Mesenteric fat pad (tissue), 1 donor: ENCODE results near the gene CLOCK. TPM values are rescaled to one million over a fixed set of nuclear protein-coding genes. Genes with fewer than 3 reads are reported as not detected.

Experiments
- DNase-seq: peaks from one replicate; pipeline ENCODE4 v3.0.0-alpha.2; 2020; ENCODE audit warnings: low spot score
- total RNA-seq: library from RNA; stranded (reverse); fragmentation: NEBNext Ultra II Directional; extraction: Animal tissue kit (Norgen Biotek cat#: 25700); gene quantifications from one replicate; pipeline ENCODE4 v1.2.1, GENCODE V29; 2021
- donor health status: DM: yes; HTN: yes; CAD: no.

Gene CLOCK
- total RNA-seq, 1 donor from 2014 or later: 39.5 TPM

DNA sequence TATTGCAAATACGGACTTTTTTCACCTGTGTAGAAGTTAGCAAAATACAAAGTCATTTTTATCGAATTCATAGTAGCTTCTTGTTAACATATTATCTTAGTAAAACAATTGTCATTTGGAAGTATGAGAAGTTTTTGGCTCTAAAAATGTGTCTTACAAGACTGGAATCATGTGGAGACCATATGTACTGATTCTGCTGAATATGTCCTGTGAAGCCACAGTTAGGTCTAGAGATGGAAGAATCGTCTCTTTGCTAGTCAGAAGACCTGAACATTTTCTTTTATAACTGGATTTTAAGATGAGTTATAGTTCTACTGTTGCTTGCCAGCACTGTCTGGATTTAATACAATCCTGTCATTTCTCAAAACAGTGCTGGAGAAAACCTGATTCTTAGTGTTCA, 121.9 kb downstream of the CLOCK start:
- DNase-seq: no peak

DNA sequence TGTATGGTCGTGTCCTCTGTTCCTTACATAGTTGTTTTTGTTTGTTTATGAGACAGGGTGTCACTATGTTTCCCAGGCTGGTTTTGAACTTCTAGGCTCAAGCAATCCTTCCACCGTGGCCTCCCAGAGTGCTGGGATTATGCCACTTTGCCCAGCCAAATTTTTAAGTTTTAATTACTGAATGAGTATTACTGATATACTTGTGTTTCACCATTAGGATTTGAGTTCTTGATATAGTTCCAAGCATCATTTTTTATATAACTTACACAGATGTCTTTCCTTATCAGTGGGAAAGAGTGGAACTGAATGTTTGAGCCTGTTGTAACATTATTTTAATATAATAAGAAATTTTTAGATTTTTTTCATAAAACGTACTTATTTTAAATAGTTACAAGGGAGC, 130.5 kb downstream of the CLOCK start:
- DNase-seq: no peak

- no peak for DNase-seq
Observed at GRCh38 chr4:55411621-55412020, 135.1 kb downstream of the CLOCK start.

DNA sequence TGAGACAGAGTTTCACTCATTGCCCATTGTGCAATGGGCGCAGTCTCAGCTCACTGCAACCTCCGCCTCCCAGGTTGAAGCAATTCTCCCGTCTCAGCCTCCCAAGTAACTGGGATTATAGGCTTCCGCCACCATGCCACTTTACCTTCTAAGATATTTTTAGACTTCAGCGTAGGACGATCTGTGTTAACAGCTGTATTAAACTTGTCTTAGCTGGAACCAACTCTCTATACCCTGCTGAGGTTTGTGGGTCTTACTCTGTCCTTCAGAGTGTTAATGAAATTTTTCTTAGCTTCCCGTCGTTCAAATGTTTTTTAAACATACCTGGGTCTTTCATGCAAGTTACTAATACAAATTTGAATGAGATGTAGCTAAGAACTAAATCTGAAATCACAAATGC, 136.3 kb downstream of the CLOCK start:
- no peak for DNase-seq

DNA sequence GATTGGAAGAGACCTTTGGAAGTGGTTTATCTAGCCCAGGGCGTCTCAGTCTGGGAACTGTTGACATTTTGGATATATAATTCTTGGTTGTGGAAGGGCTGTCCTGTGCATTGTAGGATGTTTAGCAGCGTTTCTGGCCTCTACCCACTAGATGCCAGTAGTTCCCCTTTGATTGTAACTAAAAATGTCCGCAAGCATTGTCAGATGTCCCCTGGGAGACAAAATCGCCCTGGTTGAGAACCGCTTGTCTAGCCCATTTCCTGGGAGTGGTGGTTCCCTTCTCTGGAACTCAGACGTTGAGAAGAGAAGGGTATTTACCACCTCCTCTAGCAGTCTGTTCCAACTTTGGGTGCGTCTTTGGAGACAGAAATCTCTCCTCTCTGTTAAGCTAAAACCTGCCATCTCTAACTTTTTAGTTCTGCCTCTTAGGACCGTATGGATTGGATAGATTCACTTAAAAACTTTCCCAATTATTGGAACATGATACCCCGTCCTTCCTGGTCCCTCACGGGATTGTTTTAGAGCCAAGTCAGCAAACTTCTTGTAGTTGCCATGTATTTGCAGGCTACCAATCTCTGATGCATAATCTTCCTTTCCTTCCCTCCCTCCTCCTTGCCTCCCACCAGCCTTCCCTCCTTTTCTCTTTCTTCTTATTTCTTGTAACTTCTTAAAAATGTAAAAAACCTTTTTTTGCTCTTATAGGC, 137.1 kb downstream of the CLOCK start:
- no peak for DNase-seq

- no peak for DNase-seq
Observed at GRCh38 chr4:55407764-55408163, 138.9 kb downstream of the CLOCK start.

- no peak for DNase-seq
Observed at GRCh38 chr4:55407119-55407518, 139.6 kb downstream of the CLOCK start.

DNA sequence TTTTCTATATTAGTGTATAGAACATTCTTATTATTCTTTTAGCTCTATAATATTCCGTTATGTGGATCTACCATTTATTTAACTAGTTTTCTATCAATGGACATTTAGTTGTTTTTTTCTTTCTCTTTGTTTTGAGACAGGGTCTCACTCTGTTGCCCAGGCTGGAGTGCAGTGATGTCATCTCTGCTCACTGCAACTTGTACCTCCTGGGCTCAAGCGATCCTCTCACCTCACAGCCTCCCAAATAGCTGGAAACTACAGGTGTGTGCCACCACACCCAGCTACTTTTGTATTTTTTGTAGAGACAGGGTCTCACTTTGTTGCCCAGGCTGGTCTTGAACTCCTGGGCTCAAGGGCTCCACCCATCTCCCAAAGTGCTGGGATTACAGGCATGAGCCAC, 140.2 kb downstream of the CLOCK start:
- no peak for DNase-seq

- DNase-seq: no peak
Observed at GRCh38 chr4:55405073-55405472, 141.6 kb downstream of the CLOCK start.

DNA sequence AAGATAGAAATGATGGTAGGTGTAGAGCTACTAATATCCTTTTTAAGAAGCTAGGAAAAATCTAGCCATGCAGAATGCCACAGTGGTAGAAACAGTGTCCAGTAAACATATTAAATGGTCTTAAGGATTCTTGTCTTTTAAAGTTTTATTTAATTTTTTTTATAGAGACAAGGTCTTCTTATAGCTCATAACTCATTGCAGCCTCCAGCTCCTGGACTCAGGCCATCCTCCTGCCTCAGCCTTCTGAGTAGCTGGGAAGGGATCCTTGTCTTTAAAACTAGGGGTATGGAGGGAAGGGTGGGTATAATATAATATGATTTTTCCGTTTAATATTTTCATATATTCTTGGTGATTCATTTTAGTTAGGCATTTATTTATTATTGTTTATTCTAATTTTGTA, 147.1 kb downstream of the CLOCK start:
- no peak for DNase-seq

DNA sequence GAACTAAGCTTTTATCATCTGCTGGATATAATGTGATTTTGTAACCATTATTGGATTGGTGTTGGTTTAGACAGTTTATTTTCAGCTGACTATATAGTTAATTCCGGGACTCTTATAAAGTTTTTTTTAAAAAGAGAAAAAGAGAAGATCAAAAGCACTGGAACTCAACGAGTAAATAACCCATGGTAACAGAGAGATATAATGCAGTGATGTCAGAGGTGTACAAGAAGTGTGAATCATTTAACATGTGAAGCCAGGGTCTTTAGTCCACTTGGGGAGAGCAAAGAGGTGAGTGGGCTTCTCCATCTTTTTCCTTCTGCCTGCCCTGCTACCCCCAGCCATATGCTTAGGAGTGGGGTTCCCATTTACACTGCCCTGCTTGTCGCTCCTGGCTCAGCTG, 147.7 kb downstream of the CLOCK start:
- DNase-seq: no peak

GRCh38 chr4:55398461-55398860, 148.2 kb downstream of the CLOCK start:
- DNase-seq: no peak

- no peak for DNase-seq
Observed at GRCh38 chr4:55397520-55398321, 149.0 kb downstream of the CLOCK start.

DNA sequence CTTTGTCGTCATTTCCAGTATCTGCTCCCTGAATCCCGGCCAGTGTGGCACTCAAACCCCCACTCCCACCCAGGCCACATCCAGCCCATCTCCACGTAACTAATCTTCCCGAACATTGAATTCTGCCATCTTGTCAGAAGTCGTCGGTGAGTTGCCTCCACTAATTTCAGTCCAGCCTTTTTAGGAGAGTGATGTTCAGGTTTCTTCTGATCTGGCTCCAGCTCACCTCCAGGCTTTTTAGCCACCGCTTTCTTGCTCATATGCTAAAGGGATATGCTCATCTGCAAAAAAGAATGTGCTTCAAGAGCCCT, 149.6 kb downstream of the CLOCK start:
- no peak for DNase-seq

DNA sequence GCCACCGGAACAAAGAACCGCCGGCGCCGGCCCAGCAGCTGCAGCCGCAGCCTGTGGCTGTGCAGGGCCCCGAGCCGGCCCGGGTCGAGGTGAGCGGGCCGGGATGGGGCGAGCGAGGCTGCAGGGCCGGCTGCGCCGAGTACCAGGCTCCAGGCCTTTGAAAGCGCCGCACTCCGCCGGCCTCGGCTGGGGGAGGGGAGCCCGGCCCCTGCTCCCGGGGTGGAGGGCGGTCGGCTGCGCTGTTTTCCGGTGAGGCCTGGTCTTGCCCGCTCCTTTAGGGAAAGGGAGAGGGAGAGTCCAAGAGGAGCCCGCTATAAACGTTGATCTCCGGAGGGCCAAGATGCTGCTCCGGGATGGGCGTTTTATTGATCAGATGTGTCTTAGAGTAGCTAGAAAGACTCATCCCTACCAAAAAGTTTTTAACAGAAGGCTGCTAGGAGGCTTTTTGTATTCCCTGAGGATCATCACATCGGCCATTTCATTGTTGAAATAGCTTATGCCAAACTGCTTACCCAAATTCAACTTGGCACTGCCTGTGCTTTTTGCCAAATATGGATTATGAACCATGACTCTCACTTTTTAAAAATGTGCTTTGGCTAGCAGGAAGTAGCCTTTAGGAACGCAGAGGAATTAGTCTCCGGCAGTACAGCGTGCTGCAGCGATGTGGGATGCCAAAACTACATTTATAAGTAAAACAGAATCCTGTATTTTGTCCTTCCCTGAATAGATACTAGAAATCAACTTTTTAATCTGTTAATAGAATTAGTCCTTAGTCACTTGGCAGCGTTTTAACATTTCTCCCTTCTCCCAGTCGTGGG, 150.2 kb downstream of the CLOCK start:
- no peak for DNase-seq

- DNase-seq: peak; percentile 97
Observed at GRCh38 chr4:55395529-55396307, 151.0 kb downstream of the CLOCK start, which contains the start of gene TMEM165. TSS of gene TMEM165 (plus strand) at chr4:55395957. CDS start at chr4:55396190, 233 bp downstream.

DNA sequence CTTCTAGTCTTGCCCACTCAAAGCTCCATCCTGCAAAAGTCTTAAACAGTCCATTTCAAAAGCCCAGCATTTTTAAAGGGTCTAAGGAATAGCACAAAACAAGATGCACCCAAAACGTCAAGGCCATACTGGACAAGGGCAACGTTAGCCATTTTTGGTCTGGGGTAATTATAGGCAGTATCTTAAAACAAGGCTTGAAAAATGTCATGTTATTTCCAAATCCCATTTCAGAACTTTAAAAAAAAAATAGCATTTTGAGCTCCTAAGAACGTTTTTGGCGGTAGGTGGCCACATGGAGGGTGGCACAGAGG, 151.5 kb downstream of the CLOCK start:
- no peak for DNase-seq

DNA sequence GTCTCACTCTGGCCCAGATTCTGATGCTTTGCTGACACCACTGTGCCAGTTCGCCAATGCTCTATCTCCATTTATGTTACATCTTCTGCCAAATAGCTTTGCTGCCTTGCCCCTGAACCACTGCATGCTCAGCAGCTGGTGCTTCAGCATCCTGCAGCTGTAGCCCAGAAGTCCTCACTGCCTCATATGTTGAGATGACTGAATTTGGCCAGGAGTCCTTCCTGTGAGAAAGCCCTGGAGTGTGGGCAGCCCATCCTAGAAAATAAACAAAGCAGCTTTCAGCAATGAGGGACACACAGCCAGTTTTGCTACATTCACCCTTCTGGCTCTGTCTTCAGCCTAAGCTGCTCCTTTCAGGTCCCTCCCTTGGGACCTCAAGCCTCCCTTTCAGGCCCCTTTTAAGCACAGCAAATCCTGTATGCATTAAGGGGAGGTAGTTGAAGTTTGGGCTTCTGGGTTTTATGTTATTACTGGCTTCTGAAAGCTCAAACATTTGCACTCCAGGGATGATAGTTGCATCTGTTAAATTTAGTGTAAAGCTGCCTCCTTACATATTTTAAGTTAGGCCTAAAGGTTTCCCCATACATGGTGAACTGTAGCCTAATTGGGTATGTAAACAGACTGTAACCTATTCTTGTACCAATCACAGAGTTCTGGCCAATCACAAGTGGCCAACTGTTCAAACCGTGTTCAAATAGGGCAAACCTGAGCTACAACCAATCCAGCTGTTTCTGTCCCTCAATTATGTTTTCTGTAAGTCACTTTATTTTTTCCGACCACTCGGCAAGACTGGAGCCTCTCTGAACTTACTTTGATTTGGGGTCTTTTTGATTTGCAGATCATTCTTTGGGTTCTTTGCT, 153.0 kb downstream of the CLOCK start:
- DNase-seq: no peak

GRCh38 chr4:55386840-55387239, 159.9 kb downstream of the CLOCK start:
- no peak for DNase-seq

DNA sequence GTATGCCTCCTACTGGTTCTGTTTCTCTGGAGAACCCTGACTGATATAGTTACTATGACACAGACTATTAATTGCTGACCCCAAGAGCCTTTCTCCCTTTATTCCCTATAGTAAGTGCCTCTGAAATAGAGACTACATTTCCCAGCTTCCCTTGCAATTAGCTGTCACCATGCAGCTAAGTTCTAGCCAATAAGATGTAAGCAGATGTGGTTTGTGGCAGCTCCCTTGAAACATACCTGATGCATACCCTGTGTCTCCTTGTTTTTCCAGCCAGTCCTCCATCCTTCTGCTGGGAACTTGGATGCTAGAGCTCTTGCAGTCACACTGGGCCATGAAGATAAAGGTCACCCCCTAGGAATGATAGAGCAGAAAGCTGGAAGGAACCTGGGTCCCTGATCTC, 160.6 kb downstream of the CLOCK start:
- no peak for DNase-seq
